ENCODE measurements around the gene ONECUT2.

DNA sequence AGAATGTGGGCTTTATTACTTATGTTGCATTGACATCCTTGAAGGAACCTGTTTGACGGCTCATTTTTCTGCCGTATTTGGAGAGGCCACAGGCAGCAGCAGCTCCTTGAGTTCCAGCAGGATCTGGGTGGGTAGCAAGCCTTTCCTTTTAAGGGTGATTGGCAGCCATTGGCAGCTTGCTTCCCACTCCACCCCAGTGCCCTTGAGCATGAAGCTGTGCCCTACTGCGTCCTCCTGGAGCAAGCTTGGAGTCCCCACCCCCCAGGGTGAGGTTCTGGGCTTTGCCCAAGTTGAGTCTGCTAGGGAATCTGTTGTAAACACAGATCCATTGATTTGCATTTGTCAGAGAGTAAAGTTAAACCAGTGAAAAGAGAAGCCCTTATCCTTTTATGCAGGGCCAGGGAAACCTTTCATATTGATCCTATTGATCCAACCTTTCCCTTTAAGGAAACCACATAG, 9.2 kb downstream of the ONECUT2 start:
- no peak for TF ChIP-seq CTCF (IDR thresholded peaks at IDR 0.05)
- TF ChIP-seq POLR2A (IDR thresholded peaks at IDR 0.05): no peak
